DMS53 treated with DMSO at 0.1 percent for 48 hours (cell line): ENCODE measurements around the gene RGPD4.
"Not testable (repeated sequence)": the region's sequence is repeated elsewhere in the genome, so short reads cannot be mapped to it uniquely, and the experiment has no call there.

Source experiments
- DNase-seq: peaks from one replicate; lab custom pipeline; 2025; ENCODE audit not compliant: unreplicated experiment; lab: John Stamatoyannopoulos, UW

RGPD4 gene

GRCh38 chr2:107916696-107917370 is 90.1 kb downstream of the RGPD4 start:
- DNase-seq, result not testable (repeated sequence)

GRCh38 chr2:107927034-107927534 is 100.4 kb downstream of the RGPD4 start:
- no peak for DNase-seq

- DNase-seq, result no peak
Observed at GRCh38 chr2:107931412-107931811, 104.7 kb downstream of the RGPD4 start.

- no peak for DNase-seq
Observed at GRCh38 chr2:107932488-107932887, 105.8 kb downstream of the RGPD4 start.

GRCh38 chr2:107932979-107933378 is 106.3 kb downstream of the RGPD4 start:
- peak; percentile 13 for DNase-seq

GRCh38 chr2:107936433-107937359 is 110.0 kb downstream of the RGPD4 start:
- DNase-seq, result no peak
